ENCODE results near the gene TENM4. TPM values are rescaled to one million over a fixed set of nuclear protein-coding genes. Genes with fewer than 3 reads are reported as not detected.

The TENM4 gene
- total and polyA plus RNA-seq, 2 of the 13 experiments (the other 11 are each of a cell fraction or from before 2014, with no cell fraction given): not detected

DNA sequence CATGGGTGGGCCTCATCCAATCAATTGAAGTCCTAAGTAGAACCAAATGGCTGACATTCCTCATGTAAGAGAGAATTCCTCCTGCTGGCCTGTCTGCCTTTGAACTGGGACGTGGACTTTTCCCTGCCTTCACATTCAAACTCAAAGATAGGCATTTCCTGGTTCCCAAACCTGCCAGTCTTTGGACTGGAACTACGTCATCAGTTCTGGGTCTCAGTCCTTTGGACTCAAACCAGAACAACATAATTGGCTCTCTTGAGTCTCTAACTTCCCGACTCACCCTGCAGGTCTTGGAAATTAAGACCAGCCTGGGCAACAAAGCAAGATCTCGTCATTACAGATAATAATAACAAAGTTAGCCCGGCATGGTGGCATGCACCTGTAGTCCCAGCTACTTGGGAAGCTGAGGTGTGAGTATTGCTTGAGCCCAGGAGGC lies 827.4 kb downstream of the TENM4 start (continued):
- TF ChIP-seq, protein P1, sequence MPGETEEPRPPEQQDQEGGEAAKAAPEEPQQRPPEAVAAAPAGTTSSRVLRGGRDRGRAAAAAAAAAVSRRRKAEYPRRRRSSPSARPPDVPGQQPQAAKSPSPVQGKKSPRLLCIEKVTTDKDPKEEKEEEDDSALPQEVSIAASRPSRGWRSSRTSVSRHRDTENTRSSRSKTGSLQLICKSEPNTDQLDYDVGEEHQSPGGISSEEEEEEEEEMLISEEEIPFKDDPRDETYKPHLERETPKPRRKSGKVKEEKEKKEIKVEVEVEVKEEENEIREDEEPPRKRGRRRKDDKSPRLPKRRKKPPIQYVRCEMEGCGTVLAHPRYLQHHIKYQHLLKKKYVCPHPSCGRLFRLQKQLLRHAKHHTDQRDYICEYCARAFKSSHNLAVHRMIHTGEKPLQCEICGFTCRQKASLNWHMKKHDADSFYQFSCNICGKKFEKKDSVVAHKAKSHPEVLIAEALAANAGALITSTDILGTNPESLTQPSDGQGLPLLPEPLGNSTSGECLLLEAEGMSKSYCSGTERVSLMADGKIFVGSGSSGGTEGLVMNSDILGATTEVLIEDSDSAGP (CRISPR knock-in tag; IDR thresholded peaks at IDR 0.05; ENCODE audit: borderline replicate concordance): no peak
- TF ChIP-seq ZNF672 (CRISPR knock-in tag; IDR thresholded peaks at IDR 0.05) (no peak), ZNF720 (CRISPR knock-in tag; IDR thresholded peaks at IDR 0.05) (no peak), REPIN1 (CRISPR knock-in tag; IDR thresholded peaks at IDR 0.05; ENCODE audit: borderline replicate concordance, low read depth) (peak; percentile 44; the same call in 1 of the 2 replicates), MAFG (CRISPR knock-in tag; IDR thresholded peaks at IDR 0.05) (no peak), MTA3 (CRISPR knock-in tag; IDR thresholded peaks at IDR 0.05) (no peak), ZNF232 (CRISPR knock-in tag; IDR thresholded peaks at IDR 0.05; ENCODE audit: borderline replicate concordance) (0 out of 2 replicates have a peak, but pooled peaks have one; percentile 14), ADNP (CRISPR knock-in tag; IDR thresholded peaks at IDR 0.05) (no peak), ARNT (IDR thresholded peaks at IDR 0.05) (no peak), ZNF367 (CRISPR knock-in tag; IDR thresholded peaks at IDR 0.05; ENCODE audit: borderline replicate concordance) (no peak), AGO1 (IDR thresholded peaks at IDR 0.05; ENCODE audit: low read depth, low read length, poor library complexity, severe bottlenecking) (no peak), PITX1 (CRISPR knock-in tag; IDR thresholded peaks at IDR 0.05) (peak; percentile 92), TEAD3 (CRISPR knock-in tag; optimal IDR thresholded peaks at IDR 0.05; ENCODE audit: borderline replicate concordance) (peak; percentile 92), AKAP8 (CRISPR knock-in tag; IDR thresholded peaks at IDR 0.05) (no peak), MED1 (CRISPR knock-in tag; IDR thresholded peaks at IDR 0.05) (peak; percentile 97), TBX2 (CRISPR knock-in tag; IDR thresholded peaks at IDR 0.05; ENCODE audit: borderline replicate concordance) (peak; percentile 84), RXRB (CRISPR knock-in tag; IDR thresholded peaks at IDR 0.05; ENCODE audit: borderline replicate concordance) (peak; percentile 80), ZNF713 (CRISPR knock-in tag; IDR thresholded peaks at IDR 0.05) (no peak)
- TF ChIP-seq, protein P2, sequence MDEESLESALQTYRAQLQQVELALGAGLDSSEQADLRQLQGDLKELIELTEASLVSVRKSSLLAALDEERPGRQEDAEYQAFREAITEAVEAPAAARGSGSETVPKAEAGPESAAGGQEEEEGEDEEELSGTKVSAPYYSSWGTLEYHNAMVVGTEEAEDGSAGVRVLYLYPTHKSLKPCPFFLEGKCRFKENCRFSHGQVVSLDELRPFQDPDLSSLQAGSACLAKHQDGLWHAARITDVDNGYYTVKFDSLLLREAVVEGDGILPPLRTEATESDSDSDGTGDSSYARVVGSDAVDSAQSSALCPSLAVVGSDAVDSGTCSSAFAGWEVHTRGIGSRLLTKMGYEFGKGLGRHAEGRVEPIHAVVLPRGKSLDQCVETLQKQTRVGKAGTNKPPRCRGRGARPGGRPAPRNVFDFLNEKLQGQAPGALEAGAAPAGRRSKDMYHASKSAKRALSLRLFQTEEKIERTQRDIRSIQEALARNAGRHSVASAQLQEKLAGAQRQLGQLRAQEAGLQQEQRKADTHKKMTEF (CRISPR knock-in tag; IDR thresholded peaks at IDR 0.05): peak; percentile 60
- TF ChIP-seq, protein P3, sequence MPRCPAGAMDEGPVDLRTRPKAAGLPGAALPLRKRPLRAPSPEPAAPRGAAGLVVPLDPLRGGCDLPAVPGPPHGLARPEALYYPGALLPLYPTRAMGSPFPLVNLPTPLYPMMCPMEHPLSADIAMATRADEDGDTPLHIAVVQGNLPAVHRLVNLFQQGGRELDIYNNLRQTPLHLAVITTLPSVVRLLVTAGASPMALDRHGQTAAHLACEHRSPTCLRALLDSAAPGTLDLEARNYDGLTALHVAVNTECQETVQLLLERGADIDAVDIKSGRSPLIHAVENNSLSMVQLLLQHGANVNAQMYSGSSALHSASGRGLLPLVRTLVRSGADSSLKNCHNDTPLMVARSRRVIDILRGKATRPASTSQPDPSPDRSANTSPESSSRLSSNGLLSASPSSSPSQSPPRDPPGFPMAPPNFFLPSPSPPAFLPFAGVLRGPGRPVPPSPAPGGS (CRISPR knock-in tag; IDR thresholded peaks at IDR 0.05): peak; percentile 61; the same call in 1 of the 2 replicates
- TF ChIP-seq, protein P4, sequence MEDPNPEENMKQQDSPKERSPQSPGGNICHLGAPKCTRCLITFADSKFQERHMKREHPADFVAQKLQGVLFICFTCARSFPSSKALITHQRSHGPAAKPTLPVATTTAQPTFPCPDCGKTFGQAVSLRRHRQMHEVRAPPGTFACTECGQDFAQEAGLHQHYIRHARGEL (CRISPR knock-in tag; IDR thresholded peaks at IDR 0.05): no peak
- TF ChIP-seq, protein P5, sequence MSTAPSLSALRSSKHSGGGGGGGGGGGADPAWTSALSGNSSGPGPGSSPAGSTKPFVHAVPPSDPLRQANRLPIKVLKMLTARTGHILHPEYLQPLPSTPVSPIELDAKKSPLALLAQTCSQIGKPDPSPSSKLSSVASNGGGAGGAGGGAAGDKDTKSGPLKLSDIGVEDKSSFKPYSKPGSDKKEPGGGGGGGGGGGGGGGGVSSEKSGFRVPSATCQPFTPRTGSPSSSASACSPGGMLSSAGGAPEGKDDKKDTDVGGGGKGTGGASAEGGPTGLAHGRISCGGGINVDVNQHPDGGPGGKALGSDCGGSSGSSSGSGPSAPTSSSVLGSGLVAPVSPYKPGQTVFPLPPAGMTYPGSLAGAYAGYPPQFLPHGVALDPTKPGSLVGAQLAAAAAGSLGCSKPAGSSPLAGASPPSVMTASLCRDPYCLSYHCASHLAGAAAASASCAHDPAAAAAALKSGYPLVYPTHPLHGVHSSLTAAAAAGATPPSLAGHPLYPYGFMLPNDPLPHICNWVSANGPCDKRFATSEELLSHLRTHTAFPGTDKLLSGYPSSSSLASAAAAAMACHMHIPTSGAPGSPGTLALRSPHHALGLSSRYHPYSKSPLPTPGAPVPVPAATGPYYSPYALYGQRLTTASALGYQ (CRISPR knock-in tag; IDR thresholded peaks at IDR 0.05): peak; percentile 55; the same call in 1 of the 2 replicates
- TF ChIP-seq, protein P6, sequence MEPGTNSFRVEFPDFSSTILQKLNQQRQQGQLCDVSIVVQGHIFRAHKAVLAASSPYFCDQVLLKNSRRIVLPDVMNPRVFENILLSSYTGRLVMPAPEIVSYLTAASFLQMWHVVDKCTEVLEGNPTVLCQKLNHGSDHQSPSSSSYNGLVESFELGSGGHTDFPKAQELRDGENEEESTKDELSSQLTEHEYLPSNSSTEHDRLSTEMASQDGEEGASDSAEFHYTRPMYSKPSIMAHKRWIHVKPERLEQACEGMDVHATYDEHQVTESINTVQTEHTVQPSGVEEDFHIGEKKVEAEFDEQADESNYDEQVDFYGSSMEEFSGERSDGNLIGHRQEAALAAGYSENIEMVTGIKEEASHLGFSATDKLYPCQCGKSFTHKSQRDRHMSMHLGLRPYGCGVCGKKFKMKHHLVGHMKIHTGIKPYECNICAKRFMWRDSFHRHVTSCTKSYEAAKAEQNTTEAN (CRISPR knock-in tag; conservative IDR thresholded peaks at IDR 0.05): 0 out of 2 replicates have a peak, but pooled peaks have one; percentile 51

Measured in HepG2 (cell line).